ENCODE data around the gene NPM3.

The NPM3 gene

DNA sequence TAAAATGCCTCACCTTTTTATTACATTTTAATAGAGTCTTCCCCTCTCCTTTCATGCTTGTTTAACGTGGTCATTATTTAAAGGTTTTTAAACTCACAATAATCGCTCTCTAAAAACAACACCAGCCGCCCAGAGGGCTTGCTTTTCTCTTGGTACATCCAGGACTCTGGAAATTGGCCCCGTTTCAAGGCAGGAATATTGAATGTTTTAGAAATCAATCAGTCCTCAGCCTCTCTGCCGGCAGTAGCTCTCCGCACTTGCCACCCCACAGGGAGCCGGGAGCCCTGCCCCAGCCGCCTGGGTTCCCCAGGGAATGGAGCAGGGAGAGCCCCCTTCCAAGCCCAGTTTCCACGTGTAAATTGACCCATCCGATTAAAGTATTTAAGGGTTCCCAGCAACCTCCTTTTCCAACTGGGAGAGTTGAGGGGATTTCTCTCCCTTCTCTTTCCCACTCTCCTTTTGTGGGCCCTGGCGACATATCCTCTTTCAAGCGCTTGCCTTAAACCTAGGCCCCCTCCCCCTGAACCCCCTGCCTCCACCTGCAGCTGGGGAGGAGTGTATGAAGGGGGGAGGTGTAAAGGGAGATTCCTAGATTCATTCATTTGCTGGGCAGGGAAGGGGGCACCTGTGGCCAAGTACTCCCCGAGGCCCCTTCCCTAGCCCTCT is 9.2 kb downstream of the NPM3 start:
- no peak for DNase-seq

DNA sequence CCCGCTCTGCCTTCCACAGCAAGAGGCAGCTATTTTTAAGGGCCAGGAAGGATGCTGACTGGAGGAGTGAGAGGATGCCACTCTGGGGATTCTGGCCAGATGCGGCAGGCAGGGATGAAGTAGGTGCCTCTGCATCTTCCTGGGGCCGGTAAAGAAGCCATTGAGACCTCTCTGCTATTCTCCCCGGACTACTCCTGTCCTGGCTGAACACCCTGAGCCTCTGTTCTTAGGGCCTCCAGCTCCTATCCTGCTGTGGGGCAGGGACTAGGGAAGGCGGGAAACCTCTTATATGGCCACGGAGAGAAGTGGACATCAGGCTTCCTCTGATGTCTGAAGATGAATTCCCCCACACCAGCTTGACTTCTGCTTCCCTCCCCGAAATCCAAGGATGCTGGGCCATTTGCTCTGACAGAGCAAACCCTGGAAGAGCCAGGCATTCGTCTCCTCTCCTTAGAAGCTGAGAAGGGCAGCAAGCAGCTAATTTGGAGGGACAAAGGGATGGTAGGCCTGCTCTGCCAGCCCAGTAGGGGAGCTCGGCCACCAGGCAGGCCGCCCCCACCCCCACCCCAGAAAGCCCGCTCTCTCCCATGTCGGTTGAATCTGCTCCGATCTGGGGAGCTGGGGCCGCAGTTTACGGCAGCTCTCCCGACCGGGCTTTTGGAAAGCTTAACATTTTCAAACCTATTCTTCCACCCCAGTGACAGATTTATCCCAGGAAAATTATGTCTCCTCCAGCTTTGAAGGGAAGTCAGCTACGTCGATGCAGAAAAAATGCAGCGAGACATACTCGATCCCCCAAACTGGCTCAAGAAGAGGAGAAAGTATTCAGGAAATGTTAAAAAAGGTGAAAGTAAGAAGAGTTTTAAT is 10.1 kb downstream of the NPM3 start:
- DNase-seq = no peak

DNA sequence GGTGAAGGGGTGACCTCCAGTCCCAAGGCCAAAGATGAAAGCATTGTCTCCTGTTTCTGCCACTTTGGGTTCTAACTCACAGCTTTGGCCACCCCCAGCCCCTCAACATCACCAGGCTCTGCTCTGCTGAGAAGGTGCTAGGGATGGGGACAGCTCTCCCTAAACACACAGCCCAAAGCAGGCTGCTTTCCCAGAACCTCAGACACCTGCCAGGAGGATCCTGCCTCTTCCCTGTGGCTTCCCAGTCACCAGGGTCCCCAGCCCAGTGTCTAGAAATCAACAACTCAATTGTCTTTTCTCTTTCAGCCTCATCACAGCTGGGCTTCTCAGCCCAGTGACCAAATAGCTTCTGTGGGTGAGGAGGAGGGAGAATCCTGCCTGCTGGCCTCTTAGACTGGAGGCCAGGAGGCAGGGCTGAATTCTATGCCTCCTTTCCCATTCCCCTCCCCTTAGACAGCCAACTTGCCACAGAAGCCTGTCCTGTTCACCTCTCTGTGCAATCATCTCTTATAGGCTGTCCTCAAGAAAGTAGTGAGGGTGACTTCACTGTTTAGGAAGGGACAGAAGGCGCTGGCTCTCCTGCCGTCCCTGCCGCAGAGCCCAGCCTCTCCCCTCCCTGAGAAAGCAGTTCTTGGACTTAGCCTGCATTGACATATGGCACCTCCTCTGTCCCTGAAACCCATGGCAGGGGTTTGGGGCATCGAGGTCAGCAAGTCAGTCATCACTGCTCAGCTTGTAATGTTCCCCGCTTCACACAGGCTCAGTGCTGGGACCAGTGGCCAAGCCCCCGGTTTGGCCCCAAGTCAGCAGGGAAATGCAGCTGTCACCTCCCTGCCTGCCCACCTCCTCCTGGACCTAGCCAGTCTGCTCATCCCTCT is 11.0 kb downstream of the NPM3 start:
- DNase-seq = no peak

DNA sequence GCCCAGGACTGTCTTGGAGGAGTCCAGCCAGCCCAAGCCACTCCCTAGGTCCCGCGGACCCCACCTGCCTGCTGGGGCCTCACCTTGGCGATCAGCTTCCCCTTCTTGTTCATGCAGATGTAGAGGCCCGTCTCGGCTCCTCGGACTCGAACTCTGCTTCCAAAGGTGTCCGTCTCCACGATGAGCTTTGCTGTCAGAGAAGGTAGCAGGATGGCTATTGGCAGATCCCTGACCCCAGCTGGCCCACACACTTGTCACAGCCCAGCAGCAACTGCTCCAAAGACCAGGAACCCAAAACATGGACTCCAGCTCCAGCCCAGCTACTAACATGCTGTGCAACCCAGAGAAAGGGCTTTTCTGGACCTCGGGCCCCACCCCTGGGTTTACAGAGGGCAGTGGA is 11.9 kb downstream of the NPM3 start:
- DNase-seq = no peak

DNA sequence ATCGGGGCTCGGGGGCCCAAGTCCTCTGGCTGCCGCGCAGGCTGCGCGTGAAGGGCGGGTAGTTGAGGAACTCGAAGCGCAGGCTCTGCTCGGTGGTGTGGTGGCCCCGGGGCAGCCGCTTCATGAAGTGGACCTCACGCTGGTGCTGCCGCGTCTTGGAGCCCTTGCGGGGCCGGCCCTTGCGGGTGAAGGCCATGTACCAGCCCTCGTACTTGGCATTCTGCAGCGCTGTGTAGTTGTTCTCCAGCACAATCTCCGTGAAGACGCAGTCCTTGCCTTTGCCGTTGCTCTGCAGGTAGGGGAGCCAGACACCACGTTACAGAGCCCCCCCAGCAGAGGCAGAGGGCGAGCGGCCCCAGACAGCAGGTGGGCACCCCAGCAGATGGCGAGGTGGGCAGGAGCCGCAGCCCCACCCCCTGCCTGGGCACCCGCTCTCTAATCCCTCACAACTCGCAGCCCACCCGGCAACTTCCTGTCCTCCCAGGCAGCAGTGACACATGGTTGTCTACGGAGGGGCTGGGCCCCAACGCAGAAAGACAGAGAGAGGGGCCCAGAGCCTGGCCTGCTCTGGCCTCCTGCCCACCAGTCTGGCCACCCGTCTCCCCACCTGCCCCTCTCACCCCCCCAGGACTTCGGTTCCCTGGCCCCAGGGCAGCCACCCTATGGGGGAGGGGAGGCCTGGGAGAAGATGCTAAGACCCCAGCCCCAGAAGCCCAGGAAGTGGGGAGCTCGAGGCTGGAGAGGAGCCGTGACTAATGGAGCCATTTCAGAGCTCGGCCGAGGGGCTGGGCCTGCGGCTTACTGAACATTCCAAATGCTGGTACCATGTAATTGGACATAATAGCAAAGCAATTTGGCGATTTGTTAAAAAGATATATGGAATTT is 12.7 kb downstream of the NPM3 start:
- DNase-seq = no peak

DNA sequence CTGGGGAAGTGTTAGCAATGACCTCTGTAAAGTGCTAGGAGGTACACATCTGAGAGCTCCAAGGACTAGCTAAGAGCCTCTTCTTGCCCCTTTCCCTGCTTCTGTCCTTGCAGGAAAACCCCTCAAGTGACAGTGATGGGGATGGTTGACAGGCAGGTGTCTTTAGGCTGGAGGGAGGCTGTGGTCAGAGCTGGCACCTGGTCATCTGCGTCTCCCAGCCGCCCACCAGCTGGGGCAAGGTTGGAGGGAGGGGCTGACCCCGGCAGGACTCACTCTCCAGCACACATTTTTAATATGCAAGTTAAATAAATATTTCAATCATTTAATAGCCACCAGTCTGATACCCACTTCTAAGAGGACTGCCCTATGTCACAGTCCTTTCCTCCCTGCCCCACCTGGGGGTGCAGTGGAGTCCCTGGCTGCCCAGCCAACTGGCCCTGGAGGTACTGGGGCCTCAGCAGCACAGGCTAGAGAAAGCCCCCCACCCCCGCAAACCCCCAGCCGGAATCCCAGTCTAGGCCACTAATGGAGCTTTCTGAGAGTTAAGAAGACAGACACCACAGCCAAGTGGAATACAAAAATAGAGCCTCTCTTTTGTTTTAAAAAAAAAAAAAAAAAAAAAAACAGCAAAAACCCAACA is 13.6 kb downstream of the NPM3 start:
- no peak for DNase-seq

DNA sequence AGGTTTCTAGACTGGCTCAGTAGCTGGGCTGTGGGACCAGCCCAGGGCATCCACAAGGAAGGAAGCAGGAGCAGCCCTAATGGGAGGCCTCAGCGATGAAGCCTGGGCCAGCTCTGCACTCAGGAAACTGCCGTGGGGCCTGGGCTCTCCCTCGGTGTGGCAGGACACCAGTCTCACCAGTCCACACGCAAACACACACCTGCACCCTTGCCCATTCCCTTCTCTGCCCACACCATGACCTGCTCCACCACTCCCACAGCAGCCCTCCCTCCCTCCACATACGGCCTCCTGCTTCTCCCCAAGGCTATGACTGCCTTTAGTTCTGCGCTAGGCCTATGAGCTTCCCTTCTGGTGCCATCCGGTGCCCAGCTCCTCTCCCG is 14.5 kb downstream of the NPM3 start:
- DNase-seq = no peak

DNA sequence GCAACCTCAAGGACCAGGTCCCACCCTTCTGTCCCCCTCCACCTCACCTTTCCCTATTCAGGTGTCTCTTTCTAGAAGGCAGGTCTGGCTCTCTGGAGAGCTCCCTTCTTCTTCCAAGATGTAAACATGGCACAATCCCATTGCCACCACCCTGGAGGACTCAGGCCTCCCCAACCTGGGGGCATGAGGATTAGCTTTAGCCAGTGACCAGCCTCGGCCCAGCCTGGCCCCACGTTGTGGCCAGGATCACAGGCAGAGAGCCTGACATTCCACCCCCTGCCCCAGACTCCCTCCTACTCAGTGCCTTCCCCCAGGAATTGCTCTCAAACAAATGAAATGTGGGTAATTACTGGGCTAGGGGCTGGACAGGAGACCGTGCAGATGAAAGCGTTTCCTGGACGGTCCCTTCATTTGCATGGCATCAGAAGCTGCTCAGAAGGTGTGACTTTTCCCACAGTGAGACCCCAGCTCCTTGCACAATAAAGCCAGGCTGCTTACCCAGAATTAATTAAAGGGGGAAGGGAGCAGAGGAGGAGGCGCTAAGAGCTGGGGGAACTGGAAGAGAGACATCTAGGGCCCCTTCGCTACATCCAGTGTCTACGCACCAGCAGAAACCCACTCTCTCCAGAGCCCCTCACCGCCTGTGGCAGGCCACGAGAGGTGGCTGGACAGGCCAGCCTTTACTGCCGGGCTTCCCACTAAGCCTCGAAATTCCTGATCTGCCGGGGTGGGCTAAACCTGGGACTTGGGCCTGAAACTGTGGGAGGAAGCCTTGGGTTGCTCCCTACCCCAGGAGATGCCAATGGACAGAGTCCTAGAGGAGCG is 15.1 kb downstream of the NPM3 start:
- DNase-seq = no peak

DNA sequence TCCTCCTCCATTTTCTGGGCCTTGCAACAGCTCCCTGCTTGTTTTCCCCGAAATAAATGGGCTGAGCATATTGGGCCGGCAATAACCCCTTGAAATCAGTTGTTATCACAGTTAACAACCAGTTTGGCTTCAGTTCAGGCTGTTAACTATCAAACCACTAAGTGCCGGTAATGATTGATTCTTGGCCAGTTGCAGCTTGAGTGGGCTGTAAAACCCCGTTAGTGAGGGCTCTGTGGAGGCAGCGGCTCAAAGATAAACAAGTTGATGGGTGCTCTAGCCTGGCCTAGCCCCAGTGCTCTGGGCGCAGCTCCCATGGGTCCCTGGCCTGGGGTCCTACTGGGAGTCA is 15.7 kb downstream of the NPM3 start:
- no peak for DNase-seq

DNA sequence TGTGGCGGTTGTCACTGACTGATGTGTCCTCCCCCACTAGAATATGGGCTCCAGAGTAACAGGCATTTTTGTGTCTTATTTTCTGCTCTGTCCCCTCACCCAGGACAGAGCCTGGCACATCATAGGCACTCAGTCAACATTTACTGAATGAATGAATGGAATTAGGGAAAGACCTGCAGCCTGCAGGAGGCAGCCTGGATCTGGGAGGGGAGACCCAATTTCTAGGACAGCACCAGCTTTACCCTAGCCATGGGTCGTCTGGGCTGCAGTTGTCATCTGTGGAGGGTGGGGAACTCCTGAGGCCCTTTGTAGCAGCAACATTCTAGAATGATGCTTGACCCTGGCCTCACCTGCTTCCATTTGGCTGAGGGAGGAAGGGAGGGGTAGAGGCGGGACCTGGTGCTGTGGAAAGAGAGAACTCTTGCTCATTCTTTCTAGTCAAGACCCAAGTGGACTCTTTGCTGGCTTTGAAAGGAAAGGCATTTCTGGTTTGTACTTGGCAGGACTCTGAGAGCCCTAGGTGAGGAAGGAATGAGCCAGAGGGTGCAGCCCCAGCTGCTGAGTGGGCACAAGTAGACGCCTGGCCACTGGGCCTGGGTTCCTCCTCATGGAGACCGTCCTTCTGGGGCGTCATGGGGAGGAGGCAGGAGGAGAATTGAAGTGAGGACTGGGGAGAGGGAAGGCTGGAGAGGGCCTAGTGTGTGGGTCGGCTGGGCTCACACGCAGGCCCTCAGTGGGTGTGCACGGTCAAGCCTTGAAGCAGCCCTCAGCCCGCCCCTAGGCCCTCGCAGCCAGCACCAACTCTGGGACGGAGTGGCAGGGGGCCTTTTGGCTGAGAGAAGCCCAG is 16.3 kb downstream of the NPM3 start:
- DNase-seq = no peak

DNA sequence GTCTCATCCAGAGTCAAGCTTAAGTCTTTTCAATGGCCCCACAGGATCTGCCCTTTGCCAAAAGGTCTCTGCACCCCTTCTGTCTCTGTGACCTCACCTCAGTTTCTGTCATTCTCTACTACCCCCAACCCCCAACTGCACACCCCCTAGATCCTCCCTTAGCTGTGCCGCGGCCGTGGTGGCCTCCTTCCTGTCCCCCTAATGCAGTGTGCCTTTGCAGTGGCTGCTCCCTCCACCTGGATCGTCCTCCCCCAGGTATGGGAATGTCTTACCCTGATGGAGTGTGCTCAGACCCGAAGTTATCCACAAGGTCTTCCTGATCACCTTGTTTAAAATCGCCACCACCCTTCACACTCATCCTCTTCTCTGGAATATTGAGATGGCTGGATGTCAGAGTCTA is 16.9 kb downstream of the NPM3 start:
- no peak for DNase-seq

DNA sequence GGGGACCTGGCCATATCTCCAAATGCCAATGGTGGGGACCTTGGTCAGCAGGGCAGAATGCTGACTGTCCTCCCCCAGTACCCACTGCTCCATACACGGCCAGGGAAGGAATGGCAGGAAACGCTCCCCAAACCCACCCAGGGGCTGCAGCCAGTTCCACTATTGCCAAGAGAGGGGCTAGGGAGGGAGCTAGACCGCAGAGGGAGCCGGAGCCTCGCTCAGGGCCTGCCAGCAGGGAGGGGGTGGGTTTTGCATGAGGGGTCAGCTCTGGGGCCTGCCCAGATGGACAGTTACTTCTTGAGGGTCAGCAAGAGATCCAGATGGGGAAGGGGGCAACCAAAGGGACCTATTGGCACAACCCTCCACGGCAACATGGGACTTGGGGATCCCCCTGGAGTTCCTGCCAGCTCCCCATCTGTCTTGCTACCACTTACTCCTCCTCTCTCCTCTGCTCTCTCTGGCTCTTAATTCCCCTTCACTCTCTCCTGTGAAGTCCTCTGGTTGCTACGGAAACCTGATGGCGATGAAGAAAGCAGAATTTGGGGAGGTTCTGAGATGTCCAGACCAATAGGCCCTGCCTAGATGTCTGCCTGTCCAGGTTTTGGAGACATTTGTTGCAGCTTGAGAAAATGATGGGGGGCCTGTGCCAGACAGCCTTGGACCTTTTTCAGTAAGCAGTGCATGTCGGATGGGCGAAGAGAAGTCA is 20.0 kb downstream of the NPM3 start:
- DNase-seq = no peak

DNA sequence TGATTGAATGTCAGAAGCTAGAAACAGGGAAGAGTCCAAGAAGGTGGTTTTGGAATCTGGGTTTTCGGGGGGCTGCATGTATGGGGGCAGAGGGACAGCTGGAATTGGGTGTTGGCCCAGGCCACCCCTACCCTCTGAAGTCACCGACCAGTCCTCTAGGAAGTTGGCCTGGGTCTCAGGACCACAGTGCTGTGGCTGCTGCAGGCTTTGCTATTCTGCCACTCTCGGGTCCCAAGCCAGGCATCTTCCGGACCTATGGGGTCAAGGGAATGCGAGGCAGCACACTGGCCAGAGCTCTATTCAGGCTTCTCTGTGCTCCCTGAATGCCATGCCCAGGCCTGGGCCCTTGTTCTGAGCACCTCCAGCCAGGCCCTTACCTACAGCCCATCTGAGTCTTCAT is 20.5 kb downstream of the NPM3 start:
- DNase-seq = no peak

DNA sequence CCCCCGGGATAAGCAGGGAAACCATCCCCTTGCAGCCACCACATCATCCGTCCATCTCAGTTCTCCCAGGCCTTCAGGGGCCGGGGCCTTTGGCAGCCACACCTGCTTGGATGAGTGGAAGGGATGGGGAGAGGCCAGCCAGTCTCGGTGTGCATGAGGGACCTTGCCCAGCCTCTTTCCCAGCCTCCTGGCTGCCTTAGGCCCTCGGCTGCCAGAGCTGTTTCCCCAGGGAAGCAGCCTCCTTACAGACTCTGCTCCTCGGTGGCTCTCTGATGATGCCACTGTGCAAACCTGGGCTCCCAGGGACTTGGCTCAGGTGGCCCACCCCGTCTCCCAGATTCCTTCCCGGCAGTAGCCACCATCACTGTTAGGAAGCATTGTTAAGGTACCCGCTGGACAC is 22.0 kb downstream of the NPM3 start:
- no peak for DNase-seq

DNA sequence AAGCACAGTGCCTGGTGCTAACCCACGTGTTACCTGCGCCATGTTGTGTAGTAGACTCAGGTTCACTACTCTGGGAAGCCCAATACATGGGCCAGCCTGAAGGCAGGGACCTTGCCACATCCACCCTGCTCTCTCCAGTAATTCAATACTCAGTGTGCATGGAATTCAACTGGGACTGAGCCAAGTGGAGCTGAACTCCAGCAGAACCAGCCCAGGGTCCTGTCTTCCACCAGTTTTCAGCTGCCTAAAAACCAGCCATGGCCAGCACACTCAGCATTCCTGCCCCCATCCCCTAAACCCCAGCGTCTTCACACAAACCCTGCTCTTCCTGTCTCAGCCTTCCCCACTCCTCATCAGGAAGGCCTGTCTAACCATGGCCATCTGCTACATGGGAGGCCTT is 22.7 kb downstream of the NPM3 start:
- DNase-seq = no peak

DNA sequence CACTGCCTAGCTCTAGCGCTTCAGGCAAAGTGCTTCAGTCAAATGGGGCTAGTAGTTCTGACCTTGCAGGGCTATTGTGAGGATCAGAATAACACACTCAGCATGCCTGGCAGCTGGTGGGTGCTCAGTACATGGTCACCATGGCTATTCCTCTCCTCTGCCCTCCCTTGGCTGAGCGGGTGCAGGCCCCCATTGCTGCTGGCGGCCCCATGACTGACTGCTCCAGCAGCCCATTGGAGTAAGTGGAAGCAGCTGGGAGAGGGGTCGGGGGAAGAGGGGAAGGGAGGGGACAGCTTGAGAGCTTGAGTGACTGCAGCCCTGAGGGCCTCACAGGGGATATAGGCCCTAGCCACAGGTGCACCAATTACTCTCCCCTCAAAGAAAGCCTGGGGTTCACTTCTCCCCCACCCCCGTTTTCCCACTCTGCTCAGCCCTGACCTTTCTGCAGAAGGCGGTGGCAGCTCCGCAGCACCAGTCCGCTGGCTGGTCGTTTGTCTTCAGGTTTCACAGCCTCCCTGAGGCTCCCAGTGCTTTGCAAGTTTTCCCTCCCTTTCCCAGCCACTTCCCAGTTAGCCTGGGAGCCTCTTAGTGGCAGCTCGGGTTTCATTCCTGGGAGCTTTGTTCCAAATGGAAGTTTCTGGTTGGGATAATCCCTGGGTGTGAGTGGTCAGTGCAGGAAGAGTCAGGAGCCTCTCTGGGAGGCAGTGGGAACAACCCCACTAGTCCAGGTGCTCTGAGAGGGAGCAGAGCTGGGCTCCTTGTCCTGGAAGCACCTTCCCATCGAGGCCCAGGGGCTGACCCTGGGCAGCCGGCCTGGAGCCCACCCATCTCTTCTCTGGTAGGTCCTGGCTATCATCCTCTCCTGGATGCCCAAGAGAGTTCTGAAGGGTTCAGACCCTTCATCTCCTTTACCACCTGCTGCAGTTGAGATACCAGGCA is 23.7 kb downstream of the NPM3 start:
- no peak for DNase-seq

DNA sequence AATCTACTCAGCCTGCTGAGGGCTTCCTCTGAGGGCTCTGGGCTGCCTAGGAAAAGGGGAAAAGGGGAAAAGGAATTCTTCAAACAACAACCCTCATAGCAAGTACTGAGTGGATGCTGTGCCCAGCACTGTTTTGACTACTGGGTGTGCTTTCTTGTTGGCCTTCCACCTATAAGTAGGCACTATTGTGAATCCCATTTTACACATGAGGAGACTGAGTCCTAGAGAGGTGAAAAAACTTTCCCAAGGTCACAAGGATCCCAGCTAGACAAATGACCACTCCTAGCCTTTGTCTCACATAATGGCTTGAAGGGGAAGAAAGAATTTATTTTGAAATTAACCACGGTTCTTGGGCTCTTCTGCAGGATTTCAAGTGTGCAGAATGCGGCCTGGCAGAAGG is 24.4 kb downstream of the NPM3 start:
- no peak for DNase-seq

DNA sequence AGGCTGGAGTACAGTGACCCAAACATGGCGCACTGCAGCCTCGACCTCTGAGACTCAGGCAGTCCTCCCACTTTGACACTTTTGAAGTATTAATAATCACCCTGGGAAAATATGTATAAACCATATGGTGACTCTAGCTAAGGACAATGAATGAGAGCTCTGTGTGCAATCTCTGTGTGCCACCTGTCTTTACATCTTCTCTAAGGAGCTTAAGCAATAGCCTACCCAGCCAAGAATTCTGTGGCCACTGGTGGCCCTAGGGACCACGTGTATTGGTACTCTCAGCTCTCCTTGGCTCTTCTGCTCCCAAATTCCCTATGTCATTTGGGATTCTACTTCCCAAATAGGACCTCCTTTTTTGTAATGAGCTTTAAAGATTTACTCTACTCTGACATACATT is 31.0 kb downstream of the NPM3 start:
- DNase-seq = no peak

Data from effector CD4-positive, alpha-beta T cell (primary cell).